D341Med (cell line): ENCODE results near the gene COPB2.
A peak's percentile ranks its signal among the peaks of the same experiment; 100 is the strongest.
"Not testable (repeated sequence)": the region's sequence is repeated elsewhere in the genome, so short reads cannot be mapped to it uniquely, and the experiment has no call there.

Experiments
- DNase-seq: peaks from one replicate; pipeline ENCODE4 v3.0.0; 2012; ENCODE audit warnings: low spot score

COPB2 gene

GRCh38 chr3:139378587-139379241 is 10.7 kb downstream of the COPB2 start:
- no peak for DNase-seq

DNA sequence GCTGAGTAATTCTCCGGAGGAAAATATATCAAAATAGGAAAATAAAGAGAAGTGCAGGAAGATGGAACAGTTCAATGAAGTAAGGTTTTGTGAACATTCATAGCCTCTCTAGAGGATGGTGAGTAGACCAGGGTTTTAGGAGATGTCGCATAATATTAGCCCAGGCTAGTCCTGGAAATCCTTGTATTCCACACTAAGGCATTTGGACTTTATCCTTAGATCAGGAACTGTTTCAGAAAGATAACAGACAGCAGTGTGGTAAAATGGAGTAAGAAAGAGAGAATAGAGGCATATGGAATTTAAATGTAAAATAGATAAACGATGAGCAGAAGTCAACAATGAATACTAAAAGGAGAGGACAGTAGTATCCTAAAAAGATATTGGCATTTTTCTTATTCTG is 12.1 kb downstream of the COPB2 start:
- DNase-seq, result no peak

DNA sequence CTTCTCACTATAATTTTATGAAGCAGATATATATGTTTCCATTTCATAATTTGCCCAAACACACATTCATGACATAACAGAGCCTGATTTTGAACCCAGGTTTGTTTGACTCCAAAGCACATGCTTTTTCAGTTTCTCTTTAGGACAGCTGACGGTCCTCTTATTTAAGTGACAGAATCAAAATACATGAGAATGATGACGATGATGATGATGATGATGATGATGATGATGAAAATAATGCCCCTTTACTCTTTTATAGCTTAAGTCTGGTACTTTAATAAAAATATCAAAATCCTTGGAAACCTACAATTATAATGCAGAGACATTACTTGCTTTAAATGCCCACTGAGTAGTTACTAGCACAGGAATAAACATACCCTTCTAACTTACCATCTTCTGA is 15.3 kb downstream of the COPB2 start:
- DNase-seq, result no peak

DNA sequence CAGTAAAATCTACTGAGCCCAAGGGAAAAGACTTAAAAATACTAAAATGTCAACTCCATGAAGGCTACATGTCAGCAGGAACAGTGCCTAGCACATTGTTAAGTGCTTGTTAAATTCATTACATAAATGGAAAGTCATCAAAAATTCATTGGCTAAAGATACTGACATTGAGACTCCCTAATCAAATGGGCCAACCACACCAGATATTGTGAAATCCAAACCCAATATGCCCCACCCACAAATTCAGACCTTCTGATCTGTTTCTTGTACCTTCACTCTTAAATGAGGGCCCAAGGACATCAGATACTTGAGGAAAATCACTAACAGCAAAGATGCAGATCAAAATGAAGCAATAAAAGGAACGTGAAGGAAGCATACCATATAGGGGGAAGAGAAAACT is 24.9 kb downstream of the COPB2 start:
- DNase-seq, result no peak

- no peak for DNase-seq
These were observed 28.2 kb downstream of the COPB2 start for GRCh38 chr3:139361276-139361675.

DNA sequence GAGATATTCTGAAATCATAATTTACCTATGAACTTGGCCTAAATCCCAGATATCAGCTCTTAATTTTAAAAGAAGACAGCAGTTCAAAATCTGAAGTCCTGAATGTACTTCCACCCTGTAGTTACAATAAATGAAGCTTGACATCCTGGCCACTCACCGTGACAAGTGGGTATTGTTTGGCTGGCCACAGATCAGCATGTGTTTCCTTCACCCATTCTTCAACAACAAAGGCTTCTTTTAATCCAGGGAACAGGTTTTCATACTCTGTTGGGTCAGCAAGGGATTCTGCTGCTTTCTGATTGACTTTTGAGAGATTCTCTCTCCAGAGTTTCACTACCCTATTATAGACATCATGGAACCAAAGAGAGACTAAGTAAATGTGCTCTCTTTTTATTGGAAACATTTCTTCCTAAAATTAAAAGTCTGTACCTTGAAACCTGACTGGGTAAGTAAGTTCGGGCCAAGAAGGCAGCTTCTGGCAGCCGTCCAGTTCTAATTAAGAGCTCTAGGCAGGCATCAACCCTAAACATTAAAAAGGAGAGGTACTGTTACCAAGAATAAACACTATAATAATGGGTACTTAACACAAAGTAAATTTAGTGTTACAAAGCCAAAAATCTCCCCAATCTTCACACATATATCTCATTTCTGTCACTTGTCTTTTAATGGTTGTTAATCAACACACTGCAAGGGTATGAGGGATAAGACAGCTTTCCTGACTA is 30.4 kb downstream of the COPB2 start:
- DNase-seq, result peak; percentile 43

GRCh38 chr3:139357899-139358298 is 31.5 kb downstream of the COPB2 start:
- no peak for DNase-seq

DNA sequence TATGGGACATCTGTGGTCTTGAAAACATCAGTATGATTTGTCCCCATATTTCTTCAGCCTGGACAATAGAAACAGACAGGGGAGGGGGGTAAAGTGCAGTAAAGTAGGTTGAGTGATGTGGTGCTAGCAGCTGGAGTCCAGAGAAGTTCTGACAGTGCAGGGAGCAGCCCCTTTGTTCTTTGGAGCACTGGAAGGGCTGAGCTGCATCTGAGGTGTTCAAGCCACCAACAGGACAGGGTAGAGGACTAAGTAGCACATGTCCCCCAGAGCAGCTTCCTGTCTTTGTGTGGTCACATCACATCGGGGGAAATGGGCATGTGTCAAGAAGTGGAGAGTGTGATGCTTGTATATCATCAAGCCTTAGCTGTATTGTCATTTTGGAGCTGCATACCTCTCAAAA is 33.6 kb downstream of the COPB2 start:
- DNase-seq, result no peak

DNA sequence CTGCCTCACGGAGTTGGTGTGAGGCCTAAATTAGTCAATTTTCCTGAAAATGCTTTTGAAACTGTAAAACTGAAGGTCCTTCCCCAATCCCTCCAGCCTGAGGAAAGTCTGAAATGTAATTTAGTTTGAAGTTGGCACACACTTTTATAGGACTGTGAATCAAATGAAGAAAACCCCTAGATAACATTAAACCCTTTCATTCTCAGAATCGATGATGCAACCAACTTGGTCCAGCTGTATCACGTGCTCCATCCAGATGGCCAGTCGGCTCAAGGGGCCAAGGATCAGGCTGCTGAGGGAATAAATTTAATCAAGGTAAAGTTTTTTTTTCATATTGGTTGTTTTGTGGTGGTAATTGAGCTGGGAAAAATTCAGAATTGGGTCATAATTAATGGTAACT is 34.0 kb downstream of the COPB2 start:
- DNase-seq, result no peak

DNA sequence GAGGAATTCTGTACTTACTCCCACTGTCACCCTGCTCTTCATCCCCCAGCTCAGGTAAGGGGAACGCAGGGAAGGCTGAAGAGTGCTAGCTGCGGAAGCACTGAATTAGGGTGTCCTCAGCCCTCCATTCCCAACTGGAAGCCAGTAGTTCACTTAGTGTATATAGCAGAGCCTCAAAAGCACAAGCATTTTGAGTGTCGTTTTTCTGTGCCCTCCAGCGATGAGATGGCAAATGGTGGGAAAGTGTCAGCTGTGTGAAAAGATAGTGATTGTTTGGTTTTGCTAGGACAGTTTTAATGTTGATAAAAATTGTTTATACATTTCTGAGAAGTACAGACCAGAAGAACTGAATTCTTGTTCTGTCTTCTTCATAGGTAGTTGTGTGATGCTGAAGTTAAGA is 34.8 kb downstream of the COPB2 start:
- no peak for DNase-seq

GRCh38 chr3:139353920-139354556 is 35.4 kb downstream of the COPB2 start:
- DNase-seq, result peak; percentile 38

- no peak for DNase-seq
These were observed 42.7 kb downstream of the COPB2 start for GRCh38 chr3:139346771-139347170.

GRCh38 chr3:139343895-139344856 is 45.3 kb downstream of the COPB2 start, which contains the start of gene MRPS22:
TSS of gene MRPS22 (plus strand) at chr3:139344020. CDS start at chr3:139344027, 7 bp downstream.
- peak; percentile 89 for DNase-seq

- DNase-seq, result no peak
These were observed 47.4 kb downstream of the COPB2 start for GRCh38 chr3:139342054-139342453.

- DNase-seq, result no peak
These were observed 48.7 kb downstream of the COPB2 start for GRCh38 chr3:139340784-139341183.

DNA sequence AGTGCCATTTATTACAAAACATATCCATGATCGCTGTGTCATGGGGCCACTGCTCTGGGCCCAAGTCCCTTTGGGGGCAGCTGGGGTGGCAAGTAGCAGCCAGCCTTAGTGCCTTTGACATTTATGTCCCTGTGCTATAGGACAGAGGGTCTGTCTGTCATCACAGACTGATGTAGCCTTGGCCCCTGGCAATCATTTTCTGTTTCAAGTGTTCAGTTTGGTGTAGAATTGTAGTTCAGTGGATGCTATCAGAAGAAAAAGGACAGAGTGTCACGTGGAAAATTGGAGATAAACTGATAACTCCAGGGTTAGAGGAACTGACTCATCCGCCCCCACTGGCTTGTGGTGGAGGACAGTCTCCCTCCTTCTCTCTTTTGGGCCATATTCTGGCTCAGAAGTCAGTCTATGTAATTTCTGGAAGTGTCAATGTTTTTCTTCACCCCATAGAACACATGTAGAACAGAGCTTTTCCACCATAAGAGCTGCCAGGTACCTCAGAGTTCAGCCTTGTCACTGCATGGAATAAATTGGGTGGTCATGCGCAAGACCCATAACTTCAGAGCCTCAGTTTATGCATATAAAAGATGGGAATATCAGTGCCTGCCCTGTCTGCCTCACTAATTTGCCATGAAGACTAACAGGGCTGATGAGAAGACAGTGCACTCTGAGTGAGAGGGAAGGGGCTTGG is 50.1 kb downstream of the COPB2 start:
- no peak for DNase-seq

DNA sequence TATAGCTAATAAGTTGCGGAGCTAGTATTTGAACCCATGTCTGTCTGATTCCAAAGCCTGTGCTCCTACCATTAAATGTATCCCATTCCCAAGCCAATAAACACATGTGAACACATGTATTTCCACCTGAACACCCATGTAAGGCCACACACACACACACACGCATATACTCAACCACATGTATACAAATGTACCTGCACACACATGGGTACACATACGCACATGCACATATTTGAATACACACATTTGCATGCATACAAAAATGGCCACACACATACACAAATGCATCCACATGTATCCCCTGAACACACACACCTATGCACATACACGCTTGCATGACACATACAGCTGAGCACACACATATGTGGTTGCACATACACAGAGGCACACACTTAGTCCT is 51.0 kb downstream of the COPB2 start:
- no peak for DNase-seq

- not testable (repeated sequence) for DNase-seq
These were observed 54.8 kb downstream of the COPB2 start for GRCh38 chr3:139334675-139335074.

DNA sequence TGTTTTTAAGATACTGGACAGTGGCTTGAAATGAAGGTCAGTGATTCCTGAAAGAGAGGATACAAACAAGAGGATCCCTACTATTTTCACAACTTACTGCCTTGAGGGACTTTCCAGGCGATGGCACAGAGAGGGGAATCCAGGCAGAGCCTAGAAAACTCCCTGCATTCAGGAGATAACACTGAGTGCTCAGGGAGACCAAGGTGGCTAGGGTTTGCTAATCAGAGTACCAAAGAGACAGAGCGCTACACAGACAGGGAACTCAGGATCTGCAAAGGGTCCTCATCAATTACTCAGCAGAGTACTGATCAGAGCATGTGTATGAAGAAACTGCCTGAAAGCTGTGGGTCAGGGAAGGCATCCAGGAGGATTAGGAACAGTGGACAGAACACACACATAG is 57.4 kb downstream of the COPB2 start:
- no peak for DNase-seq

DNA sequence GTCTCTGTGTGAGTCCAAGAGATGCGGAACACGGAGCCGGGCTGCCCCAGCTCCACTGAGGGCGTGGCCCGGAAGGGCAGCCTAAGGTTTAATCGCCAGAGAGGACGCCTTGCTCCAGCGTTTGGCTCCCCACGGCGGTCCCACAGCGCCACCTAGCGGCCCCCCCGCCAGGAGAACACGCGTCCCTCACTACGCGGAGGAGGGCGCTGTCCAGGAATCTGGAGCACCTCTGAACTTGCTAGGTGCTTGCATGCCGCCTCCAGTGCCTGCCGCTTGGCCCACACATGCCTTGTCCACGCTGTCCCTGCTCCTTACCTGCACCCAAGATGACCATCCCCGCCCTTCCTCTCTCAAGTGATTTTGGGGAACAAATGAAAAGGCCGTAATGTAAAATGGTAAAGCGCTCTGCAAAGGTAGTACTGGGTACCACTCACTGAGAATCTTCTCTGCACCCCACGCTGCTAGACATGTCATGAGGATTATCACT is 60.0 kb downstream of the COPB2 start:
- peak; percentile 95 for DNase-seq

- no peak for DNase-seq
These were observed 61.1 kb downstream of the COPB2 start for GRCh38 chr3:139328356-139328755.
